DOHH2 (cell line): ENCODE results near the gene TNIP3.

Experiments
- CTCF ChIP-seq: fragments of 200-600 bp; sonication (generic); IDR thresholded peaks from one replicate; pipeline ENCODE4 v1.5.1; 2014; ENCODE audit warnings: antibody characterized with exemption, mild to moderate bottlenecking, low read depth, low read length; ENCODE audit not compliant: poor library complexity, severe bottlenecking
- EZH2phosphoT487 ChIP-seq: fragments of 200-600 bp; sonication (generic); IDR thresholded peaks from 2 replicates; pipeline ENCODE4 v1.6.1; 2017; ENCODE audit warnings: borderline replicate concordance, mild to moderate bottlenecking, antibody characterized with exemption, low read length, moderate library complexity, mixed read lengths

GRCh38 chr4:121143131-121143530 is 21.0 kb downstream of the TNIP3 start:
- TF ChIP-seq CTCF, result no peak
- TF ChIP-seq EZH2phosphoT487, result no peak
